M059J (cell line): ENCODE measurements around the gene ABTB1. TPM values are rescaled to one million over a fixed set of nuclear protein-coding genes. Genes with fewer than 3 reads are reported as not detected.
A peak's percentile ranks its signal among the peaks of the same experiment; 100 is the strongest.
"Not testable (repeated sequence)": the region's sequence is repeated elsewhere in the genome, so short reads cannot be mapped to it uniquely, and the experiment has no call there.

Experiments
- DNase-seq: peaks from one replicate; pipeline ENCODE4 v3.0.0-alpha.2; 2012; ENCODE audit warnings: low read depth
- total RNA-seq: library from RNA; depleted of rRNA; stranded (reverse); fragments of >200 nt; shearing (Covaris generic); gene quantifications from 2 replicates; pipeline ENCODE4 v1.2.3, GENCODE V29; 2014

The ABTB1 gene
- total RNA-seq, 1 experiment from 2014 or later: 2.1 TPM

- peak; percentile 41 for DNase-seq
Observed at GRCh38 chr3:127702151-127702578, 29.4 kb downstream of the ABTB1 start.

GRCh38 chr3:127704840-127705239 lies 32.1 kb downstream of the ABTB1 start:
- DNase-seq: not testable (repeated sequence)

GRCh38 chr3:127706312-127706711 lies 33.6 kb downstream of the ABTB1 start:
- DNase-seq: no peak

- DNase-seq: no peak
Observed at GRCh38 chr3:127706785-127707351, 34.1 kb downstream of the ABTB1 start.

- no peak for DNase-seq
Observed at GRCh38 chr3:127707851-127708411, 35.2 kb downstream of the ABTB1 start.

GRCh38 chr3:127708837-127709236 lies 36.1 kb downstream of the ABTB1 start:
- DNase-seq: no peak

- DNase-seq: peak; percentile 42
Observed at GRCh38 chr3:127709320-127710060, 36.7 kb downstream of the ABTB1 start.

- peak; percentile 70 for DNase-seq
Observed at GRCh38 chr3:127710155-127710941, 37.6 kb downstream of the ABTB1 start.

GRCh38 chr3:127711021-127711695 lies 38.4 kb downstream of the ABTB1 start:
- no peak for DNase-seq

GRCh38 chr3:127711896-127712295 lies 39.1 kb downstream of the ABTB1 start:
- no peak for DNase-seq

- no peak for DNase-seq
Observed at GRCh38 chr3:127712461-127712860, 39.7 kb downstream of the ABTB1 start.

GRCh38 chr3:127712881-127713771 lies 40.4 kb downstream of the ABTB1 start:
- no peak for DNase-seq

GRCh38 chr3:127714125-127714571 lies 41.4 kb downstream of the ABTB1 start:
- no peak for DNase-seq

- no peak for DNase-seq
Observed at GRCh38 chr3:127714866-127715265, 42.1 kb downstream of the ABTB1 start.

- no peak for DNase-seq
Observed at GRCh38 chr3:127715532-127715931, 42.8 kb downstream of the ABTB1 start.

GRCh38 chr3:127716384-127716783 lies 43.6 kb downstream of the ABTB1 start:
- no peak for DNase-seq

- DNase-seq: no peak
Observed at GRCh38 chr3:127717357-127718244, 44.8 kb downstream of the ABTB1 start.

GRCh38 chr3:127718245-127718915 lies 45.6 kb downstream of the ABTB1 start:
- no peak for DNase-seq

- no peak for DNase-seq
Observed at GRCh38 chr3:127718916-127719290, 46.2 kb downstream of the ABTB1 start.
